Ovary (tissue), 3 donors: ENCODE results near the gene OR2V2.

Source experiments
- CTCF ChIP-seq, 3 donors: fragments of 450-650 bp in 2 of 3; fragments of 200-600 bp in 1 of 3; IDR thresholded peaks; one replicate each; pipeline versions ENCODE4 v1.5.1 to v1.8.0; 2016 to 2022; ENCODE audit warnings: antibody characterized with exemption in 3 of 3, mild to moderate bottlenecking in 1 of 3
- EP300 ChIP-seq: sonication (generic); formaldehyde crosslinking; IDR thresholded peaks from one replicate; pipeline ENCODE4 v1.6.1; 2017; ENCODE audit warnings: antibody characterized with exemption
- POLR2A ChIP-seq: fragments of 450-650 bp; IDR thresholded peaks from one replicate; pipeline ENCODE4 v1.6.1; 2017; ENCODE audit warnings: antibody characterized with exemption, mild to moderate bottlenecking, moderate library complexity
- donor health status: DM: no; HTN: no; CAD: no.

- no peak for TF ChIP-seq CTCF (IDR thresholded peaks at IDR 0.05)
- no peak for TF ChIP-seq POLR2A
- TF ChIP-seq EP300, result no peak
Observed at GRCh38 chr5:181127456-181127855, 19.9 kb upstream of the OR2V2 start.
